GM12872 (cell line): ENCODE measurements around the gene CDKAL1.

ENCODE experiments used
- TF ChIP-seq, protein P1 (sequence below): IDR thresholded peaks from 3 replicates; pipeline ENCODE4 v1.5.1; 2011; ENCODE audit warnings: low read depth, mild to moderate bottlenecking, low read length, moderate library complexity; ENCODE audit not compliant: insufficient read depth

The CDKAL1 gene

DNA sequence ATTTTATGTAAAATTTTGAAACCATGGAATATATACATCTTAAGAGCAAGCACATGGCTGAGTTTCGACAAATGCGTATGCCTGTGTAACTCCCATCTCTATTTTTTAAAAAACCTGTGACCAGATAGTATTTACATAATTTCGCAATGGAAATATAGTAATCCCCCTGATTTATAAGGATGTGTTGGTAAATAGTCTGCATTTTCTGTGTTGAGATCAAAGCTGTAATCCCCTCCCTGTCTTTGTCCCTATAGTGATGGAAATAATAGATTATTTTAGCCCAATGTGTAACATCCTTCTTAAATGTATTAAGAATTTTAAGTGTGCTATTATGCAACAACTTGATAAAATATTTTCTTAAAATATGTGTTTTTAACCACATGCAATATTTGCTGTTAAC is 267.3 kb downstream of the CDKAL1 start:
- TF ChIP-seq, protein P1, sequence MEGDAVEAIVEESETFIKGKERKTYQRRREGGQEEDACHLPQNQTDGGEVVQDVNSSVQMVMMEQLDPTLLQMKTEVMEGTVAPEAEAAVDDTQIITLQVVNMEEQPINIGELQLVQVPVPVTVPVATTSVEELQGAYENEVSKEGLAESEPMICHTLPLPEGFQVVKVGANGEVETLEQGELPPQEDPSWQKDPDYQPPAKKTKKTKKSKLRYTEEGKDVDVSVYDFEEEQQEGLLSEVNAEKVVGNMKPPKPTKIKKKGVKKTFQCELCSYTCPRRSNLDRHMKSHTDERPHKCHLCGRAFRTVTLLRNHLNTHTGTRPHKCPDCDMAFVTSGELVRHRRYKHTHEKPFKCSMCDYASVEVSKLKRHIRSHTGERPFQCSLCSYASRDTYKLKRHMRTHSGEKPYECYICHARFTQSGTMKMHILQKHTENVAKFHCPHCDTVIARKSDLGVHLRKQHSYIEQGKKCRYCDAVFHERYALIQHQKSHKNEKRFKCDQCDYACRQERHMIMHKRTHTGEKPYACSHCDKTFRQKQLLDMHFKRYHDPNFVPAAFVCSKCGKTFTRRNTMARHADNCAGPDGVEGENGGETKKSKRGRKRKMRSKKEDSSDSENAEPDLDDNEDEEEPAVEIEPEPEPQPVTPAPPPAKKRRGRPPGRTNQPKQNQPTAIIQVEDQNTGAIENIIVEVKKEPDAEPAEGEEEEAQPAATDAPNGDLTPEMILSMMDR: no peak

DNA sequence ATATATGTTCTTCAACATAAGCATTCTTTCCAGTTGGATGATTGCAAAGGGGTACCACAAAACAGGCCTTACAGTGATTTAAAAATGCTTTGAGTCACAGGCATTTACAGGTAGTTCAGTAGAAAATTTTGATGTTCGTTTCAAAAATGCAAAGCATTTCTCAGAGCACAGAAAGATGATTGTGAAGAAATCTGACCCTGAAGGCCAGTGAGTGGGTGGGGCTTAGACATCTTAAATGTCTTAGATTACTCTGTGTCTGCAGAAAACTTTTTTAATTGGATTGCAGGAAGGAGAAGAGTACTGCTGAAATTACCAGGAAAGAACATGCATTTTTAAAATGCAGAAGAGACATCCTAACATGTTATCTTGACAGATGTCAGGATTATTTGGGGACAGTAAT is 268.3 kb downstream of the CDKAL1 start:
- TF ChIP-seq, protein P1: no peak

DNA sequence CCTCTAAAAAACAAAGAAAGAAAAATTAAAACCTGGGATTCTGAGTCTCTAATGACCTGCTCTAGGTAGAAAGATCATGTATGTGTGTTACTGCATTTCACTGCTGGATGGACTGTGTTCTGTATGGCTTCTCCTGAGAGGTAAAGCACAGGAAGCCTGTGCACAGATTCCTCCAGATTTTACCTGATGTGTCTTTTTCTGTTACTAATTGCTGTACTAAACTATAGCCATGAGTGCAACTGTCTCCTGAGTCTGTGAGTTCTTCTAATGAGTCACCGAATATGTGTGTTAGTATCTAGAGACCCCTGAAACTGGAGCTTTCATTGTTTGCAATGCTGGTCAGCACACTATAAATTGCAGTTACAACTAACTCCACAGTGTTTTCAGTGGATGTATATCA is 270.8 kb downstream of the CDKAL1 start:
- TF ChIP-seq, protein P1: no peak

DNA sequence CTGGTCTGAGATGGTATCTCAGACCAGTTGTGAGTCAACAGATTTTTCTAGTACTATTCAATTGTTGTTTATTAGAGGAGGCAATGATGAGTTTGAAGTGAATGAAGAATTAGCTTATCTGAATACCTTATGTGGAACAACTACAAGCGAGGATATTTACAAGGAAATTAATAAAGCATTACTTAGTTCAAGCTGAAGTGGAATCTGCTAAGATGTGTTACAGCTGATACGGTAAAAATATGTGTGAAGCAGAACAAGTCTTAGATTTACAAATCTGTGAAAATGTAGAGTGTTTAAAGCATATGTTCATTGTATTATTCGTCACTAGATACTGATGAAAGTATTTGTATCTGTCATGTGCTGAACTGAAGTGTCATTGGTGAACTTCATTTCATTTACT is 272.4 kb downstream of the CDKAL1 start:
- TF ChIP-seq, protein P1: no peak

DNA sequence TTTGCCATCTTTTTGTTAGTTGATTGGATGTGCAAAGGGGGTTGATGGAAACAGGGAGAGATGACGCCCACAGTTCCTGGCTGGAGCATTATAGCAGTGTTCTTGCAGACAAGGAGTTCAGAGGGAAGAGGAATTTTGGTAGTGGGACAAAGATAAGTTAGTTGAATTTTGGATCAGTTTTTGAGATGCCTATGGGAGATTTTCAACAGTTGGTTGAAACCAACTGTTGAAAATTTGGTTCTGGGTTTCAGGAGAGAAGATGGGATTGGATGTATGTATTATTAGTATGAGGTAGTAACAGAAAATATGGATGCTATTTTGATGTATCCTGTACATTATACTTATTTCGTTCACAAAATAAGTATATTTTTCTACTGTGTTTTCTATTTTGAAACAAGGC is 274.2 kb downstream of the CDKAL1 start:
- TF ChIP-seq, protein P1: no peak

DNA sequence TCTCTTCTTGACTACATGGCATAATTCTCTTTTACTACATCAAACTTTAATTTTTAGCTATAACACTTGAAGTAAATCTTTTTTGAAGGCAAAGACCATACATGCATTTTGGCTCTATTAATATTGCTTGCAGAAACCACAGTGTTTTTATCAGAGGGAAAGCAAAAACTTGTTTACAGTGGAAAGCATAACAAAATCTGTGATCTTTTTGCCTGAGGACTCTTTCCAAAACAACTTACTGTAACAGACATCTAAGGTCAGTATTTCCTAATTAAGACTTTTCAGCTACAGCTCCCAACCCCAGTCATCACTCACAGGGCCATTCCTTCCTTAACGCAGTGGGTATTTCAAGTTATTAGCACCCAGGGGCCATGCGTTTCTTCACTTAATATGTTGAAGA is 274.7 kb downstream of the CDKAL1 start:
- TF ChIP-seq, protein P1: no peak

DNA sequence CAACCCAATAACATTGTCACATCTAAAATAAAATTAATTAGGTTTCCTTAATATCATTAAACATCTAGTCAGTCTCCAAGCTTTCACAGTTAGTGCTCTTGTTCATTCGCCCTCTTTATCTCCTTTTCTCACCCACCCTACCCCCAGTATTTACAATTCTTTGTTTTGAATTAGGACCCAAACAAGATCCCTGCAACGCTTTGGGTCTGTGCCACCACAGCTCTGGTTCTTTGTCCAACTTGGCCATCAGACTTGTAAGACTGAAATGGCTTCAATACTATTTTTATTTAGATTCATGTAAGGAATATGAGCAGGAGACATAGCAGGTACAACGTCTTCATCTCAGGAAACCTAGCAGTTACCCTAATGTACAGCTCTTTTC is 276.5 kb downstream of the CDKAL1 start:
- TF ChIP-seq, protein P1: no peak
